Fibroblast of skin of left biceps (primary cell): ENCODE measurements around the gene C14orf180.
"Not testable (repeated sequence)": the region's sequence is repeated elsewhere in the genome, so short reads cannot be mapped to it uniquely, and the experiment has no call there.

Source experiments
- DNase-seq, 2 experiments: peaks; one replicate each; pipeline ENCODE4 v3.0.0-alpha.2; 2013; ENCODE audit warnings: low read depth in 2 of 2

Gene C14orf180

DNA sequence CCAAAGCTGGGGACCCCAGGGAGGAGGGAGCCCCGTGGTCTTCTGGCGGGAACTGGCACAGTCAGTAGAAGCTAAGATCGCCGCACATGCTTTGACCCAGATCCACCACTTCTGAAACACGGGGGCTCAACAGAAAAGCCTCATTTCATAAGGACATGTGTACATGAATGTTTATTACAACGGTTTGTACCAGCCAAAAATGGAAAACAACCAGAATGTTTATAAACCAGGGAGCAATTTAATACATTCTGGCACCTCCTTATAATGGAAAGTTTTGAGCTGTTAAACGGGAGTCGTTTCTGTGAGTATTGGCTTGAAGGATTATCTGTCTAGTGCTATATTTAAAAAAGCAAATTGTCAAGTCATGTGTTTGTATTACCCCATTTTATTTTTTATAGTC, 32.3 kb downstream of the C14orf180 start:
- no peak for DNase-seq

DNA sequence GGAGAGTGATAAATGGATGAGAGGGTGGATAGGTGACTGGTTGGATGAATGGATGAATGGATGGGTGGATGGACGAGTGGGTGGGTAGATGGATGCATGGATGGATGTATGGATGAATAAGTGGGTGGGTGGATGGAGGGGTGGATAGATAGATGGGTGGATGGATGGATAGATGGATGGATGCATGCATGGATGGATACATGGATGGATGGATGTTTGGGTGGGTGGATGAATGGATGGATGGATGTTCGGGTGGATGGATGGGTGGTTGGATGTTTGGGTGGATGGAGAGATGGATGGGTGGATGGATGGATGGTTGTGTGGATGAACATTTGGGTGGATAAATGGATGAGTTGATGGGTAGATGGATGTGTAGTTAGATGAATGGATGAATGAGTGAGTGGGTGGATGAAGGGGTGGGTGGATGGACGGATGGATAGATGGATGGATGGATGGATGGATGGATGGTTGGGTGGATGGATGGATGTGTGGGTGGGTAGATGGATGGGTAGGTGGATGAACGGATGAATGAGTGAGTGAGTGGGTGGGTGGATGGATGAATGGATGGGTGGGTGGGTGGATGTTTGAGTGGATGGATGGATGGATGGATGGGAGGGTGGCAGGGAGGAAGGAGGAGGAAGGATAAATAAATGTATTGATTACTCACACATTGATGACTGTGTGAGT, 34.7 kb downstream of the C14orf180 start:
- DNase-seq, result no peak

DNA sequence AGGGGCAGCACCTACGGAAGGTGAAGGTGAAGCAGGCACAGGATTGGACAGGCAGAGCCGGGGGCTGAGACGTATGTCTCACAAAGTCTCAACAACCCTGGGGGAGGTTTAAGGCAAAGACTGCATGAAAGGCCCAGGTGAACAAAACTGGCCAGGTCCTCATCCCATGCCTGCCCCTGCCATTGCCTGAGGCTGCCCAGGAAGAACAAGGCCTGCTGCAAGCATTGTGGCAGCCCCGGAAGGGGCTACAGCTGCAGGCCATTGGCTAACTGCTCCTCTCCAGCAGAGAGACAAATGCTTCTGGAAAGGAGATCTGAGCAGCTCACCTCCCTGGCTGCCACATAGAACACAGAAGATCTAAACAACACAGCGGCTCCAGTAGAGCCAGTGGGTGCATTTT, 45.4 kb downstream of the C14orf180 start:
- no peak for DNase-seq

DNA sequence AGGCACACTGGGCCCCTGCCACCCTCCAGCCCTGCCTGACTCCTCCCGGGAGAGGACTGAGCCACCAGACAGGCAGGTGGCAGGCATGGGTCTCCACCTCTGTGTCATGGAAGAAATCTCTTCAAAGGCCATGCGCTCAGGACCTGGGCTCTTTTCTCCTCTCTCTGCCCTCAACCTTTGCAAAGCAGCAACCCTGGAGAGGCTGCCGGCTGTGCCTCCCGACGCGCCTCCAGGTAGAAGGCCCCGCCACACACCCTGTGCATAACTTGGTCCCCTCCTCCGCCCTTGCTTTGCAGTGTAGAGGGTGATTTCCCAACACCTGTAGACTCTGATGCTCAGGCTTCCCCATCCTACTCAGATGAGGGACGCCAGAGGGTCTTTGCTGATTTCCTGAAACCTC, 53.2 kb downstream of the C14orf180 start:
- no peak for DNase-seq

DNA sequence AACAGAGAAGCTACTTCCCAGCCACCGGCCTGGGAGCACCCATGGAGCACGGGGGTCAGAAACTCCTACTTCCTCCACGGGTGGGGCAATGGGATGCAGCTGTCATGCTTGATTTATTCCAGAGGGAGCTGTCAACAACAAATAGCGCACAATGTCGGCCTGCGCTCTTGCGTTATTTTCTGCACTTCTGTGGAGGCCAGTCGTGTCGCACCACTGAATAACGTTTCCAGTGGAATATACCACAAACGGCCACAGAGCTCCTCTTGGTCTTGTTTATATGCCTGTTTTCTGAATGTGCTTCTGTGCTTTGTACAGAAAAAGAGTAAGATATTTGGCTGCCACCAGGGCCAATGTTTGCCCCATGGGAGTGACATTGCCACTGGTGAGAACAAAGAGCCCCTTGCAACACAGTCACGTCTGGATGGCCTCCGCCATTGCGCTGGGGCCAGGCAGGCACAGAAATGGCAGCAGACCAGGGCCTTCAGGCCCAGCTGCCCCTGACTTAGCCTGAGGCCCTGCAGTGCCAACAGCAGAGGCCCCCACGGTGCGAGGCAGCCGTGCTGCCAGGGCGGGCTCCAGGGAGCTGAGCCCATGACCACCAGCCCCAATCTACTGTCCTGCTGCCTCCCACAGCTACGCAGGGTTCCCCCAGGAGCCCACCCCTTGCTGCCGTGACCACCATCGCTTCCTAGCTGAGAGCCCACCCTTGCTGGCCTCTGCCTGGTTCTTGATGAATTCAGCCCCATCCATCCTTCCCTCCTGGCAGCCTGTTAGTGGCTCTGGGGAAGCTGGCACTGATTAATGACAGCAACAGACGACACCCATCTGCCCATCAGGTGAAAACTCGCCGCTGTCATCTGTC, 53.9 kb downstream of the C14orf180 start:
- DNase-seq, result no peak

DNA sequence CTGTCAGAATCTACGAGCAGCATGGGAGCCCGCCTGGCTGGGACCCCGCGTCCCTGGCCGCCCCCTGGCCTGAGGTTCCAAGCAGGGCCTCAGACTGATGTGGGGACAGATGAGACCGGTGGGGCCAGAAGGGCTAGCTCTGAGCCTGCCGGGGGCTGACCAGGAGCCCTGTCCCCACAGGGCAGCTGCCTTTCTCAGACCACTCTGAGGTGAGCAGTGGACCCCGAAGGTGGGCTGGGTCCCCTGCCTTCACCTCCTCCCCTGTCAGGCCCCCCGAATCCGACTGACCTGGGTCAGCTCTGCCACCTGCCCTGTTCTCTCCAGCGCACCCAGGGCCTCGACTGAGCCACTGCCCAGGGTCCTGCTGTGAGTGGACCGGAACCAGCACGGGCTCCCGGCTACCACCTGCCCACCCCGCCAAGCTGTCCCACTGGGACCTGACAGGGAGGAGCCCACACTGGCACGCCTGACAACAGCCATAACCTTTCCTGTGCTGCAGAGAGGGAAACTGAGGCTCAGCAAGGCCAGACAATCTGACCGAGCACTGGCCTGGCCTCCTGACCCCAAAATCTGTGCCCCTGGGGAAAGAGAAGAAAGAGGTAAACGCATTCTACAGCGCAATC, 54.7 kb downstream of the C14orf180 start:
- DNase-seq, result no peak

DNA sequence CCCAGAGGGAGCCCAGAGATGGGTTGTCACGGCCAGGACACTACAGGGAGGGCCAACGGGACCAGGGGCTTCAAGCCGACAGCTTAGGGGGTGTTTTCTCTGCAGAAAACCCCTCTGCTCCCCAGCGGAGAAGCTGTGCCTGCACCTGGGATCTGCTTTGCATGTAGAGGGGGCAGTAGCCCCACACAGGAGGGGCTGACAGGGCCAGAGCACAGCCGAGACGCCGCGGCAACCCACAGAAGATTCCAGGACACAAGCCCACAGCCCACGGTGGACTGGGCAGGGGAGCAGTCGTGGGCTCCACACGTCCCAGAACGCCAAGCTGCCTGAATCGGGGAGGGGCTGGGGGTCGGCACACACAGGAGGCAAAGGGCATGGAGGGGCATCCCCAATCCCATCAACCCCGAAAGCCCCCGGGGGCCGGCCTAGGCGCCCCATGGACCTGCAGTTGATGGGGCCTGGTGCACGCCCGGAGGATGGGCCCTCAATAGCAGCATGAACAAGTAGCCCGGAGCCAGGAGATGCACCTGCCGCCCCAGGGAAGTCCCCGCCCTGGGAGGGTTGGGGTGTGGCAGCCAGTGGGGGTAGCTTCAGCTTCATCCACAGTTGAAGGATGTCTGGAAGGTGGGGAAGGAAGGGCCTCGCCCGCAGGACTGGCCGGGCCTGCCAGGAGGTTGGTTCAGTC, 55.5 kb downstream of the C14orf180 start:
- no peak for DNase-seq

DNA sequence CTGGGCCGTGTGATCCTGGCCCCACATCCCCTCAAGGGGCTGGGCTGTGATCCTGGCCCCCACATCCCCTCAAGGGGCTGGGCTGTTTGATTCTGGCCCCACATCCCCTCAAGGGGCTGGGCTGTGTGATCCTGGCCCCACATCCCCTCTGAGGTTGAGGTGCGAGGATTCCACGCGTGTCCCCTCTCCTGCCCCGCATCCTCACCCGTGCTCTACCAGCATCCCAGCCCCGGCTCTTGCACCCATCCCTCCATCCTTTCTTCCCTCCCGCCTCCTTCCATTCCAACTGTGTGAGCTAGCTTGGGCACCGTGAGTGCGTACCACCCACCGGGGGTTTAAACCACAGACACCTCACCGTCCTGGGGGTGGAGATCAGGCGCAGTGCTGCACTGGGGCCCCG, 56.2 kb downstream of the C14orf180 start:
- DNase-seq, result no peak

DNA sequence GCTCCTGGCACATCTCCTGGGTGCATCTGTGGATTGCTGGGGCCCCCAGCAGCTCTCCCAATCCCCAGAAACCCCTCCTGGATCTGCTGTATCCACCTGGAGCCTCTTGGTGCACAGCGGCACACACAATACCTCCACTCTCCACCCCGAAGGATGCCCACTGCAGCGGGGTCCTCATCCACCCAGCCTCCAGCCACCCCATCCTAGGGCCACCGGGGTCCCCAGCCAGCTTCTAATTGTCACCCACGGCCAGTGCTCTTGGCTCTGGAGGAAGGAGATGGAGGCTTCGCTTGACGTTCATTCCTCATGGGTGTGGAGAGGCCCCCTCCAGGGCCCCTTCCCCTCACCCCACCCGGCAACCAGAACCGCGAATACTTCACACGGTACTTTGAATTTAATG, 56.6 kb downstream of the C14orf180 start:
- no peak for DNase-seq

DNA sequence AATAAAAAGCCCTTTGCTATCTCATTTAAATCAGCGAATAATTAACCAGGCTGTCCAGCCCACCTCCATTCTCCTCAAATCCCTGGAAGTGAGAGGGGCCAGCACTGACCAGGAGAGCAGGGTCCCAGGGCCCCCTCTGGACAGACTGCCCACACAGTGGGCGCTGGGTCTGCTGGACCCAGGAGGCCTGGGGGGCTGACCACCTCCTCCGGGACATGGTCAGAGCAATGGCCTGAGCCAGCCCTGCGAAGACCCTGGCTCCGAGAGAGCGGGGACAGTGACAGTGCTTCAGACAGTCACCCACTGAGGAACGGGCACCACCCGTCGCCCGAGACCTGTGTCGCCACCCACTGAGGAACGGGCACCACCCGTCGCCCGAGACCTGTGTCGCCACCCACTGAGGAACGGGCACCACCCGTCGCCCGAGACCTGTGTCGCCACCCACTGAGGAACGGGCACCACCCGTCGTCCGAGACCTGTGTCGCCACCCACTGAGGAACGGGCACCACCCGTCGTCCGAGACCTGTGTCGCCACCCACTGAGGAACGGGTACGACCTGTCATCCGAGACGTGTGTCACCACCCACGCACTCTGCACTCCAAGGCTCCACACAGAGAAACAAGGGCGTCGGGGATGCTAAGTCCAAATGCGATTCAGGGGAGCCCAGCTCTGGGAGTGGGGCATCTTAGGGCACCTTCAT, 57.4 kb downstream of the C14orf180 start:
- not testable (repeated sequence) for DNase-seq

DNA sequence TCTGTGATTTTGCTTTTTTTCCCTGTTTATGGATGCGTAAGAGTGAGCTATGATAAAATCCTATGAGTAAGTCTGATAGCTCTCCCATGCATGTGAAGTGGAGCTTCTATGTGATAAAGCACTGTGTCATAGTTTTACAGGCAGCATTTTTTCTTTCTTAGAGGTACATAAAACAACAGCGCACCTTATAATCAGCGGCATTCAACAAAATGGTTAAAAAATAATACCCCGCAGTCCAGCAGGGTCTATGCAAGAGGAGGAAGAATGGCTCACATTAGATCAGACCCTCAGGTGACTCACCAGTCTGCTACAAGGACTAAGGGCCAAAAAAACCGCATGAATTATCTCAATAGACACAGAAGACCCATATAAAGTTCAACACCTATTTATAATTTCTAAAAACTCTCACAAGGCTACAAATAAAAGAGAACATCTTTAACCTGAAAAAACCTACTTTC, 58.0 kb downstream of the C14orf180 start:
- DNase-seq, result no peak

DNA sequence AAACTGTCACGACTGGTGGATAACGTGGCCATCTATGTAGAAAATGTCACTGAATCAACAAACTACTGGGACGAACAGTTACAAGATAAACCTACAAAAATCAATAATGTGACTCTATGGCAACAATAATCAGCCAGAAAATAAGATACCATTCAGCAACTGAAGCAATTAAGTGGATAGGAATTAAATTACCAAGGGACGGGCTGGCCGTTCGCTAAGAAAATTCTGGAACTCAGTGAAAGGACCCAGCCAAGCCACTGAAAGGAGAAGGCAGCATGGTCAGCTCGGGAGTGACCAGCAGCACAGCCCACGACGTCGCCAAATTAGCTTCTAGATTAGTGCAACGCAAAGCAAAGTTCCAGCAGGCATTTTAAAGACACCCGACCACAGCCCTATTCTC, 58.6 kb downstream of the C14orf180 start:
- DNase-seq, result no peak

DNA sequence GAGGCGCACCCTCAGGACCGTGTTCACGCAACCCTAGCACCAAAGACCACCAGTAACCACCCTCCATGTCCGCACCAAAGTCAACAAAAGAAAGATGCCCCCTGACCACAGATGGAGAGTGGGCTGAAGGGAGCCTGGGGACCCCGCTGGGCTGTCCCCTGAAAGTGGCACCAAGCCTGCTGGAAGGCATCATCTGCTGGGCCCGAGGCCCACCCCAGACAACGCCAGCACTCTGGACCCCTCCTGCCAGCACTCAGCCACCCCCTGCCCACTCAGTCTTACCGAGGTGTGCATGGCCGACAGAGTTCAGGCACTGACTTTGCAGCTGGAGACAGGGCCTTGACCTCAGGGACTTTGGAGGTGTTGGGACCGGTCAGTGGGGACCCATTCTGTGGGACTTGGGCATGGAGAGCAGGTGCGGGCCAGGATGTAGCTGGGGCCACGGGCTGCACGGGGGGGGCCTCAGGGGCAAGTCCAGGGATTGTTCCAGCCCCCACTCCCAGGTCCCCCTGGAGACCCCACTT, 59.4 kb downstream of the C14orf180 start:
- DNase-seq, result no peak

DNA sequence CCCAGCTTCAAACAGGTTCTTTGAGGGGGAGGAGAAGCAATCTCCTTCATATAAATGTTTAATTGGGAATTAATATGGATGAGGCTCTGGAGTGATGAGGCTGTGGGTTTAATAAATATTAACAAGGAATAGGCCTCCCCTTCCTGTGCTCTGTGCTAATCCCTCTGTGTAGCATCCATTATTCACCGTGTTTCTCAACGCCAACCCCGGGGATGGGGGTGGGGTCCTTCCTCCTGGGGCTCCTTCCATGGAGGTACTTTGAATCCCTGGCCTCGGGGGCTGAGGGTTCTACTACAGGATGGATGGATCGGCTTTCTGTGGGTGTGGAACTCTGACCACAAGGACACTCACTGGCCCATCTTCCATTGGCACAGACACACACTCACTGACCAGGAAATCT, 59.9 kb downstream of the C14orf180 start:
- no peak for DNase-seq
